ENCODE measurements around the gene SGK2. TPM values are rescaled to one million over a fixed set of nuclear protein-coding genes. Genes with fewer than 3 reads are reported as not detected.
A peak's percentile ranks its signal among the peaks of the same experiment; 100 is the strongest.

SGK2 gene
- total and polyA plus RNA-seq, 2 of the 13 experiments (the other 11 are each of a cell fraction or from before 2014, with no cell fraction given) = 6.2 to 29.4 TPM

DNA sequence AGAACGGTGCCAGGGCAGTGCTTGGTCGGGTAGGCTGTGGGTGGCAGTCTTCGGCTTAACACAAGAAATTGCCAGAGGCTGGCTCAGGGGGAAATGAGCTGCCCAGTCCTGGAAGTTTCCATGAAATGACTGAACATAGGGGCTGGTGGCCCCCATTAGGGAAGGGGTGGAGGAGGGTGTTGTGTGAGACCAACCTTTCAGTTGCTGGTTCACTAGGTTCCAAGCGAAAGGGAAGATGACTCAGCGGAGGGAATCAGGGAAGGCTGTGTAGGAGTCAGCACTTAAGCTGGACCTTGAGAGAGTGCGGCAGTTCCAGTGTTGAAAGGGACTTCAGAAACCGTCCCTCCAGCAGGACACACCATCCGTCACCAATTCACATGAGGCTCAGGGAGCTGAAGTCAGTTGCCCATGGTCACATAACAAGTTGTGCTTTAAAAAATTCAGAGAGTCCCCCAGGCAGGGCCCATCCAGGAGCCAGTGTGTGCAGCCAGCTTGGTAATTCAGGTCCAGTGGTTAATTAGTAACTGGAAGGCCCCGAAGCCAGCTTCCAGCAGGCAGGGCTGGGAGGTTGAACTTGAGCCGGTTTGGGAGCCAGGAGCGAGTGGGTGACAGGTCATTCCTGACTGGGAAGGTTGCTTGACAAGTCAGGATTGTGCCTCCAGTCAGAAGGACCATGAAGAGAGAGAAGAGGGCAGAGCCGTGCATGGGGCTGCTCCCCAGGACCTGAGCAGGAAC lies at the start of gene SGK2 (continued):
- TF ChIP-seq ZNF263 (CRISPR knock-in tag; IDR thresholded peaks at IDR 0.05) (no peak; the same call in none of the 2 replicates), ZNF724P (CRISPR knock-in tag; IDR thresholded peaks at IDR 0.05; ENCODE audit: borderline replicate concordance) (peak; percentile 77; the same call in 1 of the 2 replicates), KDM6A (CRISPR knock-in tag; IDR thresholded peaks at IDR 0.05; ENCODE audit: low read depth) (peak; percentile 81), RCOR2 (CRISPR knock-in tag; IDR thresholded peaks at IDR 0.05) (peak; percentile 42; the same call in 1 of the 2 replicates), ZNF652 (CRISPR knock-in tag; IDR thresholded peaks at IDR 0.05; ENCODE audit: borderline replicate concordance, low read depth) (peak; percentile 57; the same call in 1 of the 2 replicates), SIN3B (IDR thresholded peaks at IDR 0.05; ENCODE audit: low read length) (no peak), FOXM1 (CRISPR knock-in tag; IDR thresholded peaks at IDR 0.05) (no peak), ZNF713 (CRISPR knock-in tag; IDR thresholded peaks at IDR 0.05) (0 out of 2 replicates have a peak, but pooled peaks have one; percentile 55), TP53 (CRISPR knock-in tag; conservative IDR thresholded peaks at IDR 0.05) (no peak), RORA (CRISPR knock-in tag; IDR thresholded peaks at IDR 0.05) (no peak; the same call in 1 of the 2 replicates), SMARCC2 (IDR thresholded peaks at IDR 0.05) (no peak), GTF2F1 (IDR thresholded peaks at IDR 0.05; ENCODE audit: low read length) (peak; percentile 55; the same call in 1 of the 2 replicates), KLF15 (CRISPR knock-in tag; IDR thresholded peaks at IDR 0.05; ENCODE audit: borderline replicate concordance) (no peak), NFYB (CRISPR knock-in tag; IDR thresholded peaks at IDR 0.05) (no peak; the same call in 1 of the 2 replicates), HOXA9 (CRISPR knock-in tag; IDR thresholded peaks at IDR 0.05; ENCODE audit: borderline replicate concordance) (no peak), SMARCE1 (IDR thresholded peaks at IDR 0.05; ENCODE audit: borderline replicate concordance) (no peak), ZNF746 (CRISPR knock-in tag; IDR thresholded peaks at IDR 0.05) (no peak), GZF1 (CRISPR knock-in tag; IDR thresholded peaks at IDR 0.05) (0 out of 2 replicates have a peak, but pooled peaks have one; percentile 86), TEAD2 (CRISPR knock-in tag; IDR thresholded peaks at IDR 0.05) (no peak), BRD4 (CRISPR knock-in tag; IDR thresholded peaks at IDR 0.05) (peak; percentile 46; the same call in 1 of the 2 replicates), RFX5 (IDR thresholded peaks at IDR 0.05; ENCODE audit: low read depth, low read length) (peak; percentile 46; the same call in 1 of the 2 replicates), ZSCAN9 (CRISPR knock-in tag; IDR thresholded peaks at IDR 0.05; ENCODE audit: borderline replicate concordance) (0 out of 2 replicates have a peak, but pooled peaks have one; percentile 0), ZNF468 (CRISPR knock-in tag; IDR thresholded peaks at IDR 0.05) (no peak)
- TF ChIP-seq, protein P1, sequence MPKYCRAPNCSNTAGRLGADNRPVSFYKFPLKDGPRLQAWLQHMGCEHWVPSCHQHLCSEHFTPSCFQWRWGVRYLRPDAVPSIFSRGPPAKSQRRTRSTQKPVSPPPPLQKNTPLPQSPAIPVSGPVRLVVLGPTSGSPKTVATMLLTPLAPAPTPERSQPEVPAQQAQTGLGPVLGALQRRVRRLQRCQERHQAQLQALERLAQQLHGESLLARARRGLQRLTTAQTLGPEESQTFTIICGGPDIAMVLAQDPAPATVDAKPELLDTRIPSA (CRISPR knock-in tag; IDR thresholded peaks at IDR 0.05; ENCODE audit: borderline replicate concordance) = no peak; the same call in 1 of the 2 replicates
- TF ChIP-seq, protein P2, sequence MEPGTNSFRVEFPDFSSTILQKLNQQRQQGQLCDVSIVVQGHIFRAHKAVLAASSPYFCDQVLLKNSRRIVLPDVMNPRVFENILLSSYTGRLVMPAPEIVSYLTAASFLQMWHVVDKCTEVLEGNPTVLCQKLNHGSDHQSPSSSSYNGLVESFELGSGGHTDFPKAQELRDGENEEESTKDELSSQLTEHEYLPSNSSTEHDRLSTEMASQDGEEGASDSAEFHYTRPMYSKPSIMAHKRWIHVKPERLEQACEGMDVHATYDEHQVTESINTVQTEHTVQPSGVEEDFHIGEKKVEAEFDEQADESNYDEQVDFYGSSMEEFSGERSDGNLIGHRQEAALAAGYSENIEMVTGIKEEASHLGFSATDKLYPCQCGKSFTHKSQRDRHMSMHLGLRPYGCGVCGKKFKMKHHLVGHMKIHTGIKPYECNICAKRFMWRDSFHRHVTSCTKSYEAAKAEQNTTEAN (CRISPR knock-in tag; conservative IDR thresholded peaks at IDR 0.05) = peak; percentile 82
- TF ChIP-seq, protein P3, sequence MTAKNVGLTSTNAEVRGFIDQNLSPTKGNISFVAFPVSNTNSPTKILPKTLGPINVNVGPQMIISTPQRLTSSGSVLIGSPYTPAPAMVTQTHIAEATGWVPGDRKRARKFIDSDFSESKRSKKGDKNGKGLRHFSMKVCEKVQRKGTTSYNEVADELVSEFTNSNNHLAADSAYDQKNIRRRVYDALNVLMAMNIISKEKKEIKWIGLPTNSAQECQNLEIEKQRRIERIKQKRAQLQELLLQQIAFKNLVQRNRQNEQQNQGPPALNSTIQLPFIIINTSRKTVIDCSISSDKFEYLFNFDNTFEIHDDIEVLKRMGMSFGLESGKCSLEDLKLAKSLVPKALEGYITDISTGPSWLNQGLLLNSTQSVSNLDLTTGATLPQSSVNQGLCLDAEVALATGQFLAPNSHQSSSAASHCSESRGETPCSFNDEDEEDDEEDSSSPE (CRISPR knock-in tag; IDR thresholded peaks at IDR 0.05) = 0 out of 2 replicates have a peak, but pooled peaks have one; percentile 3
- TF ChIP-seq, protein P4, sequence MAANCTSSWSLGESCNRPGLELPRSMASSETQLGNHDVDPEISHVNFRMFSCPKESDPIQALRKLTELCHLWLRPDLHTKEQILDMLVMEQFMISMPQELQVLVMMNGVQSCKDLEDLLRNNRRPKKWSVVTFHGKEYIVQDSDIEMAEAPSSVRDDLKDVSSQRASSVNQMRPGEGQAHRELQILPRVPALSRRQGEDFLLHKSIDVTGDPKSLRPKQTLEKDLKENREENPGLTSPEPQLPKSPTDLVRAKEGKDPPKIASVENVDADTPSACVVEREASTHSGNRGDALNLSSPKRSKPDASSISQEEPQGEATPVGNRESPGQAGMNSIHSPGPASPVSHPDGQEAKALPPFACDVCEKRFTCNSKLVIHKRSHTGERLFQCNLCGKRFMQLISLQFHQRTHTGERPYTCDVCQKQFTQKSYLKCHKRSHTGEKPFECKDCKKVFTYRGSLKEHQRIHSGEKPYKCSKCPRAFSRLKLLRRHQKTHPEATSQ (CRISPR knock-in tag; IDR thresholded peaks at IDR 0.05; ENCODE audit: borderline replicate concordance) = no peak

Data from HepG2 (cell line).